Stimulated activated CD4-positive, alpha-beta T cell treated with anti-CD3 and anti-CD28 coated beads, Interleukin-2, amount 100 ng/mL, for 4 hours (primary cell): ENCODE results near the gene RORC.
A peak's percentile ranks its signal among the peaks of the same experiment; 100 is the strongest.
"Not testable (repeated sequence)": the region's sequence is repeated elsewhere in the genome, so short reads cannot be mapped to it uniquely, and the experiment has no call there.

ENCODE experiments used
- DNase-seq: peaks from one replicate; pipeline ENCODE4 v3.0.0-alpha.2; 2020; ENCODE audit warnings: low read depth

The RORC gene

DNA sequence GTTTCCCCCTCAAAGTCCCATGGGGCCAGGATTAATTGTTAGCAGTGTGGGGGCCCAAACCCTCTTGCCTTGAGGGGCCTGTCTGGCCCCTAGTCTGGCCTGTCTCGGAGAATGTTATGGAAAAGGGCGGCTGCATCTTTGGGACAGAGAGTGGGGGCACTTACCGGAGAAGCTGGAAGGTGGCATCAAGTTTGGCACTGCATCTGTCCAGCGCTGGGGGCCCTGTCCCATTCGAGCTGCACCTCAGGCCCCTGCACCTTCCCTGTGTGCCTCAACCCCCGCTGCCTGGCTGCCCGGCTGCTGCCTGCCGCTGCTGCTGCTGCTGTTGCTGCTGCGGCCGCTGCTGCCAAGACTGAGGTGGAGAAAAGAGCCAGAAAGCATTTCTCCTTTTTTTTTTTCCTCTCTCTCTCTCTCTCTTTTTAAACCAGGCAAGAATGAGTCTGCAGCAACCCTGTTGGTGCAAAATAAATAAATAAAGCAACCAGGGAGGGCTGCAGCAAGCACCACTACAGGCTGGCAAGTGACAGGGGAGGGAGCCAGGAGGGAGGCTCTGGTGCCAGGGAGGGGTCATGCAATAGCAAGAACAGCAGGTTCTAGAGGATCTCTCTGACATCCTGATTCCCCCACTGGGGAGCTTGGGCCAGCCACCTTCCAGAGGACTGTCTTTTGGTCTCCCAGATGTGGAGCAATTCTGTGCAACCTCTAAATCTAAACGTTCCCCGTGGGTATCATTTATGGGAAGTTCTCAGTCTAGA, 26.4 kb downstream of the RORC start, which contains the start of gene LINGO4:
TSS of gene LINGO4 (minus strand) at position 354 of the 755 bp plus-strand sequence. CDS start 2,715 bp downstream, outside the sequence.
- DNase-seq, result no peak

DNA sequence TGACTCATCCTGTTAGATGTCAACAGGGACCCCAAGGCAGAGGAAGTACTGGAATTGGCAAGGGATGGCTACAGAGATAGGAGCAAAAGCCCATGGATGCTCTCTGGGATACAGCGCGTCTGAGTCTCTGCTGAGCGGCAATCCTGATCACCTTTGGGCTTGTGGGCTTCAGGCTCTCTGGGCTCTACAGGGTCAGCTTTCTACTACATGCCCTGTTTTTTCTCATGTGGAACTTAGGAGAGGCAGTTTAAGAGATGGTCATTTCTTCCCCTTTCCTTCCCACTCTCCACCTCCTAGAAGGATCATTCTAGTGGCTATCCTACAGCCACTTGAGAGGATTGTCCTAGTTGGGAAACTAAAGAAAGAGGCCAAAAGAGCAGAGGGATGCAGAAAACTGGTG, 27.7 kb downstream of the RORC start:
- no peak for DNase-seq

DNA sequence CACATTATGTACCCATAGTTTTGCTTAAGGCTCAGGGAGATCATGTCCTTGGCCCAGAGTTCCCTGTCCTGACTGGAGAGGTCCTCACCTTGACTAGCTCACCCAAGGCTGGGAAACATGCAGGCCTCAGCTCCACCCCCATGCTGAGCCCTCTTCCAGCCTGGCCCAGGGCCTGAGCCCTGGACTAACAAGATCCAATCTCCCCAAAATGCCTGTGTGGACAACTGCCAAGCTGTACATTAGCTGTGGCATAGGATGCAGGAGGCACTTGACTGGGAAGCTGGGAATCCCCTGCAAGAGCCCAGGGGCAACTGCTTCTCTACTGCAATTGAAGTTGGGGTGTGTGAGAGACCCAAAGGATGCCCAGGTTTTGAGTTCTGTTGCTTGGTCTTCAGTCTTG, 28.4 kb downstream of the RORC start:
- no peak for DNase-seq

DNA sequence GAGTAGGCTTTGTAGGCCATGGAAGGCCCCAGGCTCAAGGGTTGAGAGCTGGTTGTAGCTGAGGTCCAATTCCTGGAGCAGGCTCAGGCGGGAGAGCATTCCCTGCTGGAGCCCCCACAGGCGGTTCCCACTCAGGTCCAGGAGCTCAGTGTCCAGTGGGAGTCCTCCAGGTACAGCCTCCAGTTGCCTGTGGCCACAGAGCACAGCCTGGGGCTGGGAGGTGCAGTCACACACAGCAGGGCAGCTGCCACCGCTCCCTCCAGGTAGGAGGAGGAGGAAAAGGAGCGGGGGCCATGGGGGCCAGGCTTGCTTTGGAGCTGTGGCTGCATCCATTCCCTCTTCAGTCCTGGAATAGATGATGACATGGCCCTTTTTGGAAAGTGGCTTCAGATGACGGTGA, 29.2 kb downstream of the RORC start:
- DNase-seq, result no peak

DNA sequence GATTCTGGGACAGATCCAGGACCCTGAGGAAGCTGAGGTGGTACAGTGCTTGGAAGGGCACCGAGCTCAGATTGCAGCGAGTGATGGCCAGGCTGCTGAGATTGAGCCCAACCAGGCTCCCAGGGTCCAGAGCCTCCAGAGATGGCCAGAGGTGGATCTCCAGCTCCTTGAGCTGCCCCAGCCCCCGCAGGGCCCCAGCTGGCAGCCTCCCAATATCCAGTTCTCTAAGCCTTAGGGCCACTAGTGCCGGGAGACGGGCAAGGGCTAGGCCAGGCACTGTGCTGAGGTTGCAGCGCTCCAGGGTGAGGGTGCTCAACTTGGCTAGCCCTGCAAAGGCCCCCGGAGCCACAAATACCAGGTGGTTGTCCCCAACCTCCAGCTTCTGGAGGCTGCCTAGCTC, 29.8 kb downstream of the RORC start:
- DNase-seq, result no peak

DNA sequence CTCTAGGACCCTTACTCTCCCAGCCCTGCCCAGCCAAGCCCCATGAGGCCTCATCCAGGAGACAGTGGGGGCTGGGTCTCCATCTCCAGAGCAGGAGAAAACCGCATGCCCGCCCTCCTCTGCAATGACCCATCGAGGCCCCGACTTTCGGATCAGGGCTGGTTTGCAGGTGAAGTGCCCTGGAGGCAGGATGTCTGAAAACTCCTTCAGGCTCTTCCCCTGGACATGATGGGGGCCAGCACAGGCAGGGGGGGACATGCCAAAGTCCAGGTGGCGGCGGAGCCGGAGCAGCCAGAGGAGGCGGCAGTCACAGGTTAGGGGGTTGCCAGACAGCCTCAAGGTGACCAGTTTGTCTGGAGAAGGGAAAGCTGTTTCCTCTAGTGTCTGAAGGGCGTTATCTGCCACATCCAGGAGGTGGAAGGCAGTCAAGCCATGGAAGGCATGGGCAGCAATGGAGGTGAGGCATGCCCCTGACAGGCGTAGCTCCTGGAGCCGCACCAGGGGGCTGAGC, 30.2 kb downstream of the RORC start:
- no peak for DNase-seq

DNA sequence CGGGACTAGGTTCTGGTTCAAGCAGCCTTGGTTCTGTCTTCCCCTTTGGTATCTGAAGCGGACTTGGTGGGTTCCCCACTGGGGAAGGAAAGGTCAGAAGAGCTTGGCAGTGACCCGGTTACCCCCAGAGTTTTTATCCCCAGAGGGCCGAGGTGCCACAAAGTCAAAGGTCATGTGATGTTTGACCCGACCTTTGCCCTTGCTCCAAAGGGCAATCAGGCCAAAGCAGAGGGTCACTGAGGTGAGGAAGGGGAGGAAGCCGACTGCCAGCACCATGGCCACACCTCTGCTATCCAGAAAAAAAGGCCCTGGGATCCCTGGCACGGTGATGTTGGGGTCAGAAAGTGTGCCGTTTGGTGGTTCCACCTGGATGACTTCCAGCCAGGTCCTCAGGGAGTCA, 30.8 kb downstream of the RORC start:
- DNase-seq, result no peak

DNA sequence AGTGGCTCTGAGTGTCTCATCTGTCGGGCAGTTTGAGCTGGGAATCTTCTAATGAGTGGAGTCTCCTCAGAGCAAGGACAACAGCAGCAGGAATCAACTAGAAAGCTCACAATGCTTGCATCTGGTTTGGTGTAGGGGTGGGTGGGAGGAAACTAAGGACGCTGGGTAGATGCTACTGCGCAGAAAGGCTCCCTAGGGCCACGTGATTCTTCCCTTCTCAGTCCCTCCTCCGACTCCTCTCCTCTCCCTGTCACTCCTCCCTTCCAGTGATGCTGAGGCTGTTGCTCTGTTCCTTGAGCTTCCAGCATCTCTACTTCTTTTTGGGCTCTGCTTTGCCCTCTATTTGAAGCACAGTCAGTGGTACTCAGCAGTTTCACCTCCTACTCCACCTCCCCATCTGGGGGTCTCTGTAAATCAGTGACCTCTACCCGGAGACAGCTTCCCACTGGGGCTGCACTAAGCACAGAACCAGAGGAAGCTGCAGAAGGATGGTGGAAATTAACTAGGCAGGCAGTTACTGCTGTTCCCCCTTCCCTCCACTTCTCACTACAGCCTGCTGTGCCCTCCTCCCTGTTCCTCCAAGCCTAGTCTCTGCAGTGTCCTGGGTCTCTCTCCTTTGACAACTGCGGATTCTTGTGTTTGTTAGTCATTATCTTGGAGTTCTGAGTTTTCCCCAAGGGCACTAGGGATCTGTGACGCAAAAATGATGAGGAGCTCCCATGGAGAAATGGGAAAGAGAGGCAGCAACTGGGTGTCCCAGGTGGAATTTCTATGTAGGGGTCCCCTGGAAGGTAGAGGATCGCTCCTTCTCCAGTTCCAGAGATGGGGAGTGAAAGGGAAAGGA, 32.2 kb downstream of the RORC start:
- no peak for DNase-seq

DNA sequence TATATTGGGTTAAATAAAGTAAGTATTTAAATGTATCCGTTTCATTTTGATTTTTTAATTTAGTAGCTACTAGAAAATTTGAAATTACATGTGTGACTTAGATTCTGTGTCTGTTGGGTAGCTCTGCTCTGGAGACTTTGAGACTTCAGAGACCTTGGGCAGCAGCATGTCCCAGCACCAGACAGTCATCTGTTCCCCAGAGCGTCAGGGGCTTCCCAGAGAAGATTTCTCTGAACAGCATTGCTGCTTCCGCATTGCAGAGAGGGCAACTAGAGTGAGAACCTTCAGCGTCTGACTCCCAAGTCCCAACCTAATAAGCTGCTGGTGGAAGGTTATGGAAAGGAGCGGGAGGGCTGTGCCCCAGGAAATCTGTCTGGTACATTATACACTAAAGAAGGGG, 33.0 kb downstream of the RORC start:
- no peak for DNase-seq

DNA sequence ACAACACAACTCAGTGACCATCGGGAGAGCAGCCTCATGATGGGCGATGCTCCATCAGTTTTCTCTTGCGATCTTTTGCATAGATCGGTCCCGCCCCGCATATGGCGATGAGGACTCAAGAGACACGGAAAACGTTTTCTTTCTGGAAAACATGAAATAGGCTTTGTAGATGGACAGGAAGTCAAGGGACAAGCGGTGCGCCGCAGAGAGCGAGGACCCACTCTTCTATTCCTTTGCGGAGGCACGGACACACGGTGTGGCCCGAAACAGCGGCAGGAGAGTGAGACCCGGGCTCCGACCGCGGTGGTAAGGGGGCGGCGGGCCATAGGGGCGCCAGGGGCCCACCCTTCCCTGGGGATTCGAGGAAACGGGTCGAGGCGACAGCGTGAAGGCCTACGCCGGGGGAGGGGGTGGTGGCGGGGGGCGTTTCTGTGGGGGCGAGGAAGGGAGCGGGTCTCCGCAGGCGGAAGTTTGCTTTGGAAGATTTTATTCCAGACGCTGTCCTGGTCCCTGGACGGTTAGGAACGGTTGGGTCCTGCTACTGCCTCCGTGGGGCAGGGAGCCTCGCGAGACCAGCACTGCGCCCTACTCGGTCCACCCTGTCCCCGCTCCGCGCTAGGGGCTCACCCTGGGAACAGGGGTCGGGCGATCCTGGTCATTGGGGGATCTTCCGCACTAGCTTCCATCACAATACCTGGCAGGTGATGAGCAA, 40.5 kb downstream of the RORC start:
- no peak for DNase-seq

DNA sequence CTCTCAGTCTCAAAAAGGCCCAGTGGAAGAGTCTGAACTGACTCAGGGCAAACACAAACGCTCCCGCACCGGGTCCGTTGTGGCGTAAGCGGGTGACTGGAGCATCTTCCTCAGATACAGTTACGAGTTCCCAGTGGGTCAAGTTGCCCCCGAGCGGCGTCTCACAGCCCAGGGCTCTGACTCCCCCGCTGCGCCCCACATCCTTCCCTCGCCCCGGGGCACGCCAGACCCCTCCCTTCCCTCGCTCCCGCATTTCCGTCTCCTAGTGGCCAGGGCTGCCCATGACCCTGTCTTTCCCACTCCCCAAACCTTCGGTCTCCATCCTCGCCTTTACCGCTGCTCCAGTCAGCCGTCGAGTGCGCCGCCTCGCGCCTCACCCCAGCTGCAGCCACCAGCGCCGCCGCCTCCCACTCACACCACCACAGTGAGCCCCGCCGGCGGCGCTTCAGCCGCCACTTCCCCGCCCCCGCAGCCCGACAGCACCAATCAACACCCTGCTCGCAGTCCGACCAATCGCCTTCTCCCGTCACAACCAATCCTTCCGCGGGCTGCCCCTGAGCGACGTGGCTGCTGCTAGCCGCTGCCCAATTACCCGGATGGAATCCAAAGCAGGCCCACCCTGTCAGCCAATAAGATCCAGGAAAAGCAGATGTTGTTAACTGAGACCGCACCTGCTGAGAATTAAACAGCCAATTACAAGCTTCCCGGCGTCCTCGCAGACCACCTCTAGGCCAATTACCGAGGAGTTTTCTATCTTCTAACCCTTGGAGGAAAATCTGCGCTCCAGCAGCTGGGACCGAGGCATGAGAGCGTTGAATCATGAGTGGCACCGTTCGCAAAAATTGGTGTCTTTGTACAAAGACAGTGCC, 41.3 kb downstream of the RORC start, which contains the start of gene TDRKH:
TSS of gene TDRKH (minus strand) at position 430 of the 869 bp plus-strand sequence. CDS start 7,478 bp downstream, outside the sequence.
- peak; percentile 99 for DNase-seq

DNA sequence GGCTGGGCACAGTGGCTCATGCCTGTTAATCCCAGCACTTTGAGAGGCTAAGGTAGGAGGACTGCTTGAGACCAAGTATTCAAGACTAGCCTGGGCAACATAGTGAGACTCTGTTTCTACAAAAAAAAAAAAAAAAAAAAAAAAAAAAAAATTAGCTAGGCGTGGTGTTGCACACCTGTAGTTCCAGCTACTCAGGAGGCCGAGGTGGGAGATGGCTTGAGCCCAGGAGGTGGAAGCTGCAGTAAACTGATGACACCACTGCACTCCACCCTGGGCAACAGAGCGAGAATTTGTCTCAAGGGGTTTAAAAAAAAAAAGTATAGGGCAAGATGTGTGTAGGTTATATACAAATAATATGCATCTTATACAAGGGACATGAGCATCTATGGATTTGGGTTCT, 43.9 kb downstream of the RORC start:
- DNase-seq, result no peak

DNA sequence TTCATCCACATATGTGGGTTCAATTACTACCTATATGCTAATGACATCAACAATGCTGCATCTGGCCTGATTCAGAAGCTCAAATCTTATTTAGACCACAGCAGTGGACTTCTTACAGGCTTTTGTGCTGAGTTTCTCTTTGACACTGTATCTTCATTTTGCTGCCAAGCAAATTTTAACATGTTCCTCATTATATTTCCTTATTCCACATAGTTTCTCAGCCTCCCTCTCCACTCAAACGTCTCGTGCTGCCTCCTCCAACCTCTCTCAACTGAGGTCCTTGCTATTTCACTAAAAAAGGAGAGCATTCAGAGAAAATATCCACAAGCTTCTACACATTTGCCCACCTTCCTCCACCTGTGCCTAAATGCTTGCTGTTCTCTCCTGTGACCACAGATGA, 47.8 kb downstream of the RORC start:
- no peak for DNase-seq

DNA sequence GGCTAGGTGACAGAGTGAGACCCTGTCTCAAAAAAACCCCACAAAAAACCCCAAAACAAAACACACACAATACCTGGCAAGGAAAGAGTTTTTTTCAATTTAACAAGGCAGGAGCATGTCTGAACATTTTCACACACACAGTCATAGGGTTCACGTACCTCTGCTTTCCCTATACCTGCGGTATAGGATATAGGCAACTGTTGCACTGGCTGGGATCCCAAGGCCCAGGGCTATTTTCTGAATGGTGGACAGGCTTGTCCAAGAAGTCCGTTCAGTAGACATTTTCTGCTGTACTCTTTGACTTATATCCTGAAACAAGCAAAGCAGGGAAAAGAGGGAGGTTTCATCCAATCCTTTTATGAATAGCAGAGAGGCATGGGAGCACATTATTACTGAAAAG, 48.9 kb downstream of the RORC start:
- DNase-seq, result no peak

DNA sequence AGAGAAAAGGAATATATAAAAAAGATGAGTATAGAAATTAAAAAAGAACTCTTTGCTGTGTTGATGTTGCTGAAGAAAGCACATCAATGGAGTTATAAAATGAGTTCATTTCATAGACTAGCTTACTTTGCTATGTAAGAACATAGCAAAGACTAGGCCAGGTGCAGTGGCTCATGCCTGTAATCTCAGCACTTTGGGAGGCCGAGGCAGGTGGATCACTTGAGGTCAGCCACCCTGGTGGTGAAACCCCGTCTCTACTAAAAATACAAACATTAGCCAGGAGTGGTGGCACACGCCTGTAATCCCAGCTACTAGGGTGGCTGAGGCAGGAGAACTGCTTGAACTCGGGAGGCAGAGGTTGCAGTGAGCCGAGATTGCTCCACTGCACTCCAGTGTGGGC, 49.6 kb downstream of the RORC start:
- DNase-seq, result not testable (repeated sequence)

DNA sequence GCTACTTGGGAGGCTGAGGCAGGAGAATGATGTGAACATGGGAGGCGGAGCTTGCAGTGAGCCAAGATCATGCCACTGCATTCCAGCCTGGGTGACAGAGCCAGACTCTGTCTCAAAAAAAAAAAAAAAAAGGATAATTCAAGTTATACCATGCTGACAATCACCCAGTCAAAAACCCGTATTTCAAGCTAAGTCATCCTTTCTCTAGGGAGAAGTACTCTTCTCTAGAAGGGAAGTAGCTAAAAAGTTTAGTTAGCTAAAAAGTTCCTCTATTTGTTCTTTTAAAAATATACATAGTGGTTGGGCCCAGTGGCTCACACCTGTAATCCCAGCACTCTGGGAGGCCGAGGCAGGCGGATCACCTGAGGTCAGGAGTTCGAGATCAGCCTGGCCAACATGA, 50.9 kb downstream of the RORC start:
- DNase-seq, result not testable (repeated sequence)

DNA sequence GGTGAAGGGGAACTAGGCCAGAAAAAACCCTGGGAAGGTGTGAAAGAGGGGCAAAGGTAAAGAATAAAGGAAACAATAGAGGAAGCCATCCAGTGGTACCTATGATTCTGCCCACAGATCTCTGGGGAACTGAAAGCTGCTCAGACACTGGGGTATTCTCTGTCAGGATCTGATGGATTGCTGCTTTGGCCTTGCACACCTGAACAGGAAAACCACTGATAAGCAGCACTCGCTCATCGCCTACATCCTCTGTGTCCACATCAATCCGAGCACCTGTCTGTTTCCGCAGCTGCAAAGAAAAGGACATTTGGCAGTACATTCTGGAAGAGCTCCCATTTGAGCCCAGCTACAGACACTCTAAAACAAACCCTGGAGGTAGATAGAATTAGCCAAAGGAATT, 51.8 kb downstream of the RORC start:
- no peak for DNase-seq

DNA sequence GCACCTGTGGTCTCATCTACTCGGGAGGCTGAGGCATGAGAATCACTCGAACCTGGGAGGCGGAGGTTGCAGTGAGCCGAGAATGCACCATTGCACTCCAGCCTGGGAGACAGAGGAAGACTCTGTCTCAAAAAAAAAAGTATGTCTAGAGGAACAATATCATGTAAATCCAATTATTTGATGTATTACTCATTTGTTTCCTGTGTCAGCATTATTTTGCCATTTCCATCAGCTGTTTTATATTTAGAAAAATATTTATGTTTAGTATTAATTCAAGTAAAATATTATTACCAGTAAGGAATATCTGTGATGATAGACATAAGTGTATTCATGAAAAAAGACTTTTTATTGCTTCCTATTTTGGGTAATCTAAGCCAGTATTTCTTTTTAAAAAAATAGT, 54.3 kb downstream of the RORC start:
- no peak for DNase-seq

DNA sequence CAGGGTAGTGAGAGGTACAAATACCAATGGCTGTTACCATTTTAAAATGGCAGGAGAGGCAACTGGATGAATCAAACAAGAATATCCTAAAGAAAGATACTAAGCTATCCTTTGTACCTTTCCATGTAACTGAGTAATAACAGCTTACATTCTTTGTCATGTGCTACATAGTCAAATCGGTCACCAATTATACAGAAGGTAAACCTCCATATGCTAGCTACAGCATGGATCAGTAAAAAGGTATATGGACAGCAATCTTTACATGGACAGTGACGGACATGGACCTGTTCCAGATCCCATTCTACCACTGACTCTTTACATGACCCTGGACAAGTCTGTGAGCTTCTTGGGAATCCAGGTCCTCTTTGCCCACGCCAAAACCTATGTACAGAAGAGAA, 54.9 kb downstream of the RORC start:
- no peak for DNase-seq

DNA sequence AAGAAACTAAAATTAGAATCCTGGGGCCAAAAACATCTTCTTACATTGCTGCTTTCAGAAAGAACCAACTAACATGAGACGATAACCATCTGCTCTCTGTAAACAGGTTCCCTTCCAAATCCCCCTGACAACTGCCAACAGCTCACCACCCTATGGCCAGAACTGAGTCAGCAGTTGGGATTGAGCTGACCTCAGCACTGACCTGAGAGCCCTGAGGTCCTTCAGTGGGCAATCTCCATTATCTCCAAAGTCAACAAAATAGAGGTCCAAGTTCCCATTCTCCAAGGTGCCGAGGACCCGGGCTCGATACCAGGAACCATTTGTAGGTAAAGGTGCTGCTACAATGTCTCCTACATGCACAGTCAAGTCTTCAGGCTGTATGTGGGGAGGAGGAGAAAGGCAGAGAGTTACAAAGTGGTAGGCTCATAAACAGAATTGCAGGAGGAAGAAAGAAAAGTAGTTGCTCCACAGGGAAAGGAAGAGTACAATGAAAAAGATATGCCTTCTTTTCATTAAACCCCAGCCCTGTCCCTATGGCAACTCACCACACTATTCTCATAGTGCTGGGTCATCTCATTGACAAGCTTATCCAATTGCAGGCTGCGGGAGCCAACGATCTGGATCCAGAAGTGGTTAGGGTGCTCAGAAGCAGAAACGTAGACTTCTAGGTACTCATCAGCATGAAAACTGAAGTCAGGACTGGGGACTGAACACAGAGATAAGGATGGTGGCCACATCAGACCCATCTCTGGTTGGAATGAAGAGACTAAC, 55.5 kb downstream of the RORC start:
- no peak for DNase-seq
